Left renal pelvis (tissue), 4 donors: ENCODE data around the gene CCDC88C. TPM values are rescaled to one million over a fixed set of nuclear protein-coding genes. Genes with fewer than 3 reads are reported as not detected.

Experiments used
- DNase-seq, 4 donors: peaks; one replicate each; pipeline ENCODE4 v3.0.0-alpha.2; 2013; ENCODE audit warnings: low read depth in 4 of 4, low spot score in 3 of 4
- polyA plus RNA-seq, 4 donors: library from polyadenylated mRNA; unstranded; fragments of 120-200 nt; gene quantifications; one replicate each; pipeline ENCODE4 v1.2.1, GENCODE V29; 2013; ENCODE audit not compliant: insufficient read length in 4 of 4

The CCDC88C gene
- polyA plus RNA-seq, 4 donors: 8.9 to 46.7 (median 32.2) TPM

- DNase-seq: no peak
Measured at GRCh38 chr14:91352728-91353692, 64.6 kb downstream of the CCDC88C start.

- no peak for DNase-seq
Measured at GRCh38 chr14:91352053-91352452, 65.6 kb downstream of the CCDC88C start.

DNA sequence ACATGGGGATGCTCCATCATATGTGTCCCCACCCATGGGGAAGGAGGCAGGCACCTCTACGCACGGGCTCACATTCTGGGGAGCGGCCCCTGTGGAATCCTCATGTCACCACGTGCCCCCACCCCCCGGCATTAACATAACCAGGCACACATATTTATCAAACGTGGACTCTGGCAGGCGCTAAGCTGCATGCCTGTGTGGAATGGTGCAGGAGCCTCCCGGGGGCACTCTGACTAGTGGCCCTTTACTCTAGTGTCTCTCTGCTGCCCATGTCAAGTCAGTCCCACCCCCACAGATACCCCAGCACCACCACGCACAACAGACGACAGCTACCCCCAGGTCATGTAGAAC, 66.1 kb downstream of the CCDC88C start:
- DNase-seq: no peak

DNA sequence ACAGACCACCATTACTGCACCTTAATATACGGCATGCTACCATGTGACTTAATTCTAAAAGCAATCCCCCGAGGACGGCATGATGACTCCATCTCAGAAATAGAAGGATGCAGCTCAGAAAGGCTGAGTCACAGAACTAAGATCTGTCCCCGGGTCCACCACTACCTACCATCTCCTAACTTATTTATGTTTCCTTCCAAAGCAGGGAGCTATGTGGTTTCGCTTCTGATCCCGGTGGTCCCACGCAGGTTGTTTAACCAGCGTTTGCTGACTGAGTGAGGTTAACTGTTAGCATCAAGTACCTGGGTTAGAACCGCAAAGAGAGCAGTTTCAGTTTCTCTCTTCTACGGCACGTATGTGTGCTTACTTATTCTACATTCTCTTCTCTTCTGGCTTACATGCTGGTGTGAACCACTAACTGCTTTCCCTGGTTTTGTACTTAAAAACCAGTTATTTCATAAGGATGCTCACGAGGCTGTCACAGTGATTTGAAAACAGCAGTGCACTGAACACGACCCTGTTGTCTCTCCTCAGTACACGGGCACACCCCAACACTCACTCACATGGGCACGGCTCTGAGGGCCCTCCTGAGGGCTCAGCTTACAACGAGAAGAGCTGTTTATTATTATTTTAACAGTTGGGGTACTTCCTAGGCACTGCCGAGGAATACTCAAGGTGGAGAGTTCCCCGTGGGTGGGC, 66.7 kb downstream of the CCDC88C start:
- DNase-seq: no peak

DNA sequence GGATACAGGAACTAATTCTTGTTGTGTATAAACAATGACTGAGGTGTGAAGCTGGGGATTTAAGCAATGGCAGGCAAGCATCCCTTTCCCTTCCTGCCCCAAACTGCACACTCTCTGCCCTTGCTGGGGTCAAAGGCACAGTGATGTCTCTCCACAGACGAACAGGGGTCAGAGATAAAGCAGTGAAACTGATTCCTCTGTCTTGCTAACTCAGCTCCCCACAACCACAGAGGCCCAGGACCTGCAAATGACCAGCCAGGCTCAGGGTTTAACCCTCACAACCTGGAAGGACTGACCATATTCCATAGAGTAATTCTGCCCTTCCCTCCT, 67.2 kb downstream of the CCDC88C start:
- no peak for DNase-seq

GRCh38 chr14:91349481-91350074, 68.0 kb downstream of the CCDC88C start:
- DNase-seq: no peak

GRCh38 chr14:91348845-91349465, 68.7 kb downstream of the CCDC88C start:
- no peak for DNase-seq

DNA sequence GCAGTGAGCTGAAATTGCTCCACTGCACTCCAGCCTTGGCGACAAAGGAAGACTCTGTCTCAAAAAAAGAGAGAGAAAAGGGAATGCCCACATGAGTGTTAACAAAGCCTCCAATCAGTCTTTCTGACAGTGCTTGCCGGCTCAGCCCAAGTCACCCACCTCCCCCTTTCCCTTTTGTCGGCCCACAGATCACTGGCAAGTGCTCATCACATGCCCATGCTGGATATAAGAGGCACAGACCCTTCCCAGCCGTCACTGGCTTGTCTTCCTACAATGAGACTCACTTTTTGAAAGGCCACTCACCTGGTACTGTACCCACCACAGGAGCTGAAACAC, 70.8 kb downstream of the CCDC88C start:
- DNase-seq: no peak

DNA sequence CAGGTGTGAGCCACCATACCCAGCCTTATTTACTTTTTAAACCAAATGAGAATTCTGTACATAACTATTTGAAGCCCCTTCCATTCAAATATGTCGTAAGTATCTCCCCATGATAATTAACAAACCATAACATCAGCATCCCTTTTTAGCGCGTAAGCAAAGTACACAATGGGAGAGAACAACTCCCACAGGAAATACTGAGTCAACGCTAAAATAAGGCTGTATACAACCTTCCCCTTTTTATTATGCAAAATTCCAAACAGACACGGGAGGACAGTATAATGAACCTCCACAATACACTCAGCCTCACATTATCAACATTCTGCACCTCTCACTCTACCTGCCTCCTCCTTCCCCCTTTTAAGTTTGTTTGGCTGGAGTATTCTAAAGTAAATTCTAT, 73.5 kb downstream of the CCDC88C start:
- DNase-seq: no peak

- DNase-seq: no peak
Measured at GRCh38 chr14:91343051-91343450, 74.6 kb downstream of the CCDC88C start.

DNA sequence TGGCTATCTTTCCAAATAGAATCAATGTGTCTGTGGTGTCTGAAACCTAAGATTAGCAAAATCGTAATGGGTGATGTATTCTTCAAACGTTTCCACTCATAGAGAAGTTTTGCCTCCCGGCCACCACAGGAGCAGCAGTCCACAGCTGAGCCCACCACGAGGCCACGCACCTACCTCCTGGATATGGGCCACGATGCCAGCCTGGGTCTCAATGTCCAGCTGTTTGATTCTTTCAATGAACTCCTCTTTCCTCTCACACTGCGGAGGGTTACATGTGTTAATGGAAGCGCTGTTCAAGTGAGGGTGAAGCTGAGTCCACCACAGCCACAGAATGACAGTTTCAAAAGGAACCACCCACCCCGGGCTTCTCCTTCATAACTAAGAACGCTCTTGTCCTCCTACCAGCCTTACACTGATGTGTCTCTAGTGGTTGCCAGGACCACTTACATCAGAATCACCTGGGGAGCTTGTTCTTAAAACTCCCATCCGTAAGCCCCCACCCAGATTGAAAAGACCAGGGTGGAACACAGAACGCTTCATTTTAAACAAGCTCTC, 75.3 kb downstream of the CCDC88C start:
- no peak for DNase-seq

- no peak for DNase-seq
Measured at GRCh38 chr14:91341751-91342154, 75.9 kb downstream of the CCDC88C start.

DNA sequence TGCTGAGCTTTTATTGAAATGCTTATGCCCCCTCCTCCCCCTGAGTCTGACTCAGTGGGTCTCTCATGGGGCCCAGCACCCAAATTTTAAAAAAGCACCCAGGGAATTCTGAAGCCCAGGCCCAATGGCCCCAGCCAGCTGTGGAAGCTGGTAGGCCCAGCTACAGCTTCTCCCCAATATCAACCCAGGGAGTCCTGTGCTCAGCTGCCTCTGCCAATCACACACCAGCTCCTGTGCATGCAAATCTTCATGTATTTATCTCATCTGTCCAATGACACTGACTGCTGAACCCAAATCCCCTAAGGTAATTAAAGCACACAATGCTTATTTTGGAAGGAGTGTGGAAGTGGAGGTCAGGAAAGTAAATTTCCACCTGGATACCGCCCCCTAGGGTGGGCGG, 76.3 kb downstream of the CCDC88C start:
- no peak for DNase-seq

GRCh38 chr14:91339671-91340369, 77.8 kb downstream of the CCDC88C start:
- DNase-seq: no peak

GRCh38 chr14:91339076-91339475, 78.5 kb downstream of the CCDC88C start:
- DNase-seq: no peak

GRCh38 chr14:91338379-91338778, 79.2 kb downstream of the CCDC88C start:
- no peak for DNase-seq

GRCh38 chr14:91337699-91338335, 79.8 kb downstream of the CCDC88C start:
- no peak for DNase-seq

DNA sequence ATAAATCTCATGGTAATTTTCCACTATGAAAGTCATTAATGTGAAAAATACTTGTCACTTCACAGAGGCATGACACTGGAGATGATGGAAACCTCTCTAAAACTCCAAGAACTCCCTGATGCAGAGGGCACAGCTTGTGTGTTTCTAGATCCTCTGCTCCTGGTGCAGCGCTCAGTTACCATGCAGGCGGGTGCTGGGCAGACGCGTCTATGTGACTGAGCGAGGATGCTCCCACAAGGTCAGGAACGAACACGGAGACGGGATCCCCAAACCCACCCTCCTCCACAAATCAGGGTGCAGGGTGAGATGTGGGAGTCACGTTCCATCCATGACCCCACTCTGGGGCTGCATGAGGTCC, 81.5 kb downstream of the CCDC88C start:
- DNase-seq: no peak

GRCh38 chr14:91335191-91336092, 82.2 kb downstream of the CCDC88C start:
- DNase-seq: no peak
